Astrocyte of the spinal cord (primary cell): ENCODE data around the gene ABCF3.
"Not testable (repeated sequence)": the region's sequence is repeated elsewhere in the genome, so short reads cannot be mapped to it uniquely, and the experiment has no call there.

Source experiments
- DNase-seq: peaks from one replicate; pipeline ENCODE4 v3.0.0; 2011; ENCODE audit warnings: low read depth, low spot score
- H3K4me3 ChIP-seq: 2 replicates; pipeline ENCODE4 v1.5.1; 2011; ENCODE audit warnings: low read depth, mild to moderate bottlenecking, low read length, moderate library complexity
- CTCF ChIP-seq: IDR thresholded peaks from 2 replicates; pipeline ENCODE4 v1.5.1; 2012; ENCODE audit warnings: low read depth, mild to moderate bottlenecking, low read length, inconsistent platforms
- in situ Hi-C: cut with HindIII; loops from 2 replicates; pipeline ENCODE4 v1.10.0; 2017; ENCODE audit warnings: low sequenced_read_pairs

ABCF3 gene

DNA sequence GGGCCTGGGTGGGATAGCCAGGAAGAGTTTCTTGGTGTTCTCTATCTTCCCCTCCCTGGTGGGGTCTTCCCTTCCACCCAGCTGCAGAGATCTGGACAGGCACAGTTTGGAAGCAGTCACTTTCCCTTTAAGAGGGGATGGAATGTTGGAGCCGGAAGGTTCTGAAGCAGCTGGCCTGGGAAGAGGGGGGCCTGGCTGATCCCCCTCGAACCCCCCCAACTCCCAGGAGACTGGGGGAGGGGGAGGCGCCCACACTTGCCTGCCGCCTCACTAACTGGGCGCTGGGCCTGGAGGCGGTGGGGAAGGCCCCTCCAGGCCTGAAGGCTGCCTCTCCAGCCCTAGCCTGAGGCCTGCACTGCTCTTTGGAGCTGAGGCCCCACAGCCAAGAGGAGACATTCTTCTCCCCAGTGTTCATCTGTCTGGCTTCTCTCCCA, 29.5 kb upstream of the ABCF3 start:
- in situ Hi-C loops = no loop called here
- no peak for TF ChIP-seq CTCF
- peak; percentile 53 for DNase-seq
- H3K4me3 ChIP-seq = peak overlapping the region; percentile 98

- in situ Hi-C loops = no loop called here
- peak overlapping the region; percentile 98 for H3K4me3 ChIP-seq
- no peak for DNase-seq
- no peak for TF ChIP-seq CTCF
Measured at GRCh38 chr3:184157206-184157605, 28.8 kb upstream of the ABCF3 start.

- no peak overlapping the region for H3K4me3 ChIP-seq
- no peak for TF ChIP-seq CTCF
- in situ Hi-C loops = no loop called here
- no peak for DNase-seq
Measured at GRCh38 chr3:184158404-184158803, 27.6 kb upstream of the ABCF3 start.

- no peak overlapping the region for H3K4me3 ChIP-seq
- peak; percentile 61 for DNase-seq
- in situ Hi-C loops = no loop called here
- no peak for TF ChIP-seq CTCF
Measured at GRCh38 chr3:184160456-184160855, 25.5 kb upstream of the ABCF3 start.

- H3K4me3 ChIP-seq, DNase-seq, in situ Hi-C loops: not testable (repeated sequence)
Measured at GRCh38 chr3:184162571-184163070, 23.4 kb upstream of the ABCF3 start.

DNA sequence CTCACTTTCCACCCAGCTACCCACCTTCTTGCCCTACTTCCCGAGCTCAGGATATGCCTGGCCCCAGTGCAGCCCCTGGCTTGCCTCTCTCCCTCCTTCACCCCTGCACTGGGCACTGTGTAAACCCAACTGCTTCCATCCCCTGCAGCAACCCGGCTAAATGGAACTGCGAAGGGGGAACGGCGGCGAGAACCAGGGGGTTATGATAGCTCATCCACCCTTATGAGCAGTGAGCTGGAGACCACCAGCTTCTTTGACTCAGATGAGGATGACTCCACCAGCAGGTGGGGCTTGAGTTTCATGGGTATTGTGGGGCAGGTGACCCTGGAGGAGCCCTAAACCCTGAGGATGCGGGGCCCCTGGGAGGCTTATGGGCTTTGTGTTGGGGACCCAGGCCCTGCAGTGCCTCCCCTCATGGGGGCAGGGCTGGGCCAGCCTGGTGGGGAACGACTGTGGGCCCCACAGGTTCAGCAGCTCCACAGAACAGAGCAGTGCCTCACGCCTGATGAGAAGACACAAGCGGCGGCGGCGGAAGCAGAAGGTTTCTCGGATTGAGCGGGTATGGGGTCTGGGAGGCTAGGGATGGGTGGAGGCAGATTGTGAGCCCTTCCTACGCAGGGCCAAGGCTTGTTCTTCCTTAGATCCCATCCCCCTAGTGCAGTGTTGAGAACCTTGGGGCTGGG, 21.2 kb upstream of the ABCF3 start:
- no peak overlapping the region for H3K4me3 ChIP-seq
- in situ Hi-C loops = no loop called here
- no peak for TF ChIP-seq CTCF
- no peak for DNase-seq

DNA sequence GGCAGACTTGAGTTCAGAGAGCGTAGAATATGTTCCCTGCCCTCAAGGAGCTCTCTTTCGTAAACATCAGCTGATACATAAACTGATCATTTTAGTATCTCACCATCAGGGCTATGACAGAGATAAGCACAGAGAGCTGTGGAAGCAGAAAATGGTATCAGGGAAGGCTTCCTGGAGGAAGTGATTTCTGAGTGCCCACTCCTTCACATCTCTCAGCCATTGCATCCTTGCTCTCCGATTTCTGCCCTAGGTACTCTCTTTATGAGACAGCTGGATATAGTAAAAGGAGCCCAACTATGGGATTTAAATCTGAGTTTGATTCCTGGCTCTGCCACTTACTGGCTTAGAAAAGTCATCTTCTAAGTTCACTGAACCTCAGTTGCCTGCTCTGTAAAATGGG, 20.5 kb upstream of the ABCF3 start:
- in situ Hi-C loops = no loop called here
- H3K4me3 ChIP-seq = no peak overlapping the region
- DNase-seq = no peak
- TF ChIP-seq CTCF = no peak
